Right ventricle myocardium superior (tissue), 1 donor: ENCODE data around the gene NLRX1. TPM values are rescaled to one million over a fixed set of nuclear protein-coding genes. Genes with fewer than 3 reads are reported as not detected.
"Not testable (repeated sequence)": the region's sequence is repeated elsewhere in the genome, so short reads cannot be mapped to it uniquely, and the experiment has no call there.

Experiments
- ATAC-seq: fragments of 200-7000 bp; cut with Tn5 transposase; one replicate; pipeline ENCODE4 v1.9.1; 2020; ENCODE audit warnings: mild to moderate bottlenecking; ENCODE audit not compliant: poor library complexity
- DNase-seq: peaks from one replicate; pipeline ENCODE4 v3.0.0-alpha.2; 2020
- intact Hi-C: fragments of 100-400 bp; cut with DNase I; formaldehyde crosslinking; loops from one replicate; pipeline ENCODE4 v1.11.2; 2022
- long read RNA-seq: library from polyadenylated mRNA; unstranded; transcript quantifications from one replicate; pipeline ENCODE4 v2.0.0, GENCODE V29; 2021
- total RNA-seq: library from RNA; stranded (reverse); fragmentation: NEBNext Ultra II Directional; extraction: Animal tissue kit (Norgen Biotek cat#: 25700); gene quantifications from one replicate; pipeline ENCODE4 v1.2.1, GENCODE V29; 2021
- donor health status: DM: no; HTN: yes; CAD: no; lungs with severe emphysema.

The NLRX1 gene
- 34.0 TPM for total RNA-seq
- long read RNA-seq, full-length matches to known transcripts: 74 of 191 reads
- long read RNA-seq, partial matches to known transcripts: 34 of 191 reads
- long read RNA-seq, other reads (novel, unspliced or antisense): 83 of 191 reads

- DNase-seq (peak; percentile 89), ATAC-seq (peak; percentile 98)
- intact Hi-C loops: no loop called here
Measured at GRCh38 chr11:119168471-119169281, at the start of gene NLRX1. Gene NLRX1, plus strand, starts transcription at chr11:119168725. Its CDS starts 2,679 bp downstream, at chr11:119171404.

- no peak for DNase-seq
- intact Hi-C loops: no loop called here
- ATAC-seq: no peak
Measured at GRCh38 chr11:119118946-119119345, 49.6 kb upstream of the NLRX1 start.

- DNase-seq: no peak
- intact Hi-C loops: no loop called here
- ATAC-seq: no peak
Measured at GRCh38 chr11:119120639-119121007, 47.9 kb upstream of the NLRX1 start.

GRCh38 chr11:119121008-119121810, 47.3 kb upstream of the NLRX1 start, which contains the start of gene HINFP:
Gene HINFP, plus strand, starts transcription at chr11:119121580. Its CDS starts 5,365 bp downstream, at chr11:119126945.
- peak; percentile 100 for ATAC-seq
- peak; percentile 100 for DNase-seq
- intact Hi-C loops: no loop called here

GRCh38 chr11:119121811-119122124, 46.8 kb upstream of the NLRX1 start:
- intact Hi-C loops: no loop called here
- ATAC-seq (no peak), DNase-seq (no peak)

GRCh38 chr11:119125821-119126220, 42.7 kb upstream of the NLRX1 start:
- DNase-seq (no peak), ATAC-seq (no peak)
- intact Hi-C loops: no loop called here

- ATAC-seq (no peak), DNase-seq (no peak)
- intact Hi-C loops: no loop called here
Measured at GRCh38 chr11:119126675-119127268, 41.8 kb upstream of the NLRX1 start.

GRCh38 chr11:119130662-119131061, 37.9 kb upstream of the NLRX1 start:
- intact Hi-C loops: no loop called here
- DNase-seq (no peak), ATAC-seq (no peak)

- intact Hi-C loops: no loop called here
- ATAC-seq (peak; percentile 34), DNase-seq (peak; percentile 23)
Measured at GRCh38 chr11:119134389-119134978, 34.0 kb upstream of the NLRX1 start.

GRCh38 chr11:119139276-119139675, 29.2 kb upstream of the NLRX1 start:
- DNase-seq, intact Hi-C loops, ATAC-seq: not testable (repeated sequence)

- ATAC-seq: peak; percentile 87
- intact Hi-C loops: loop anchor here (5.0 to 10.0 kb wide), 2 partner anchors 52 to 180 kb away; no protein-coding TSS in a partner anchor
- peak; percentile 66 for DNase-seq
Measured at GRCh38 chr11:119144825-119145486, 23.6 kb upstream of the NLRX1 start.

GRCh38 chr11:119145551-119145950, 23.0 kb upstream of the NLRX1 start:
- no peak for ATAC-seq
- intact Hi-C loops: loop anchor here (5.0 to 10.0 kb wide), 2 partner anchors 52 to 179 kb away; no protein-coding TSS in a partner anchor
- no peak for DNase-seq

- ATAC-seq (no peak), DNase-seq (no peak)
- intact Hi-C loops: loop anchor here (5.0 to 10.0 kb wide), 2 partner anchors 50 to 177 kb away; no protein-coding TSS in a partner anchor
Measured at GRCh38 chr11:119147604-119148333, 20.8 kb upstream of the NLRX1 start.

- DNase-seq: no peak
- intact Hi-C loops: loop anchor here (5.0 to 10.0 kb wide), 2 partner anchors 49 to 176 kb away; no protein-coding TSS in a partner anchor
- no peak for ATAC-seq
Measured at GRCh38 chr11:119148720-119149017, 19.9 kb upstream of the NLRX1 start.

- DNase-seq (peak; percentile 53), ATAC-seq (peak; percentile 76)
- intact Hi-C loops: loop anchor here (5.0 to 10.0 kb wide), 2 partner anchors 48 to 176 kb away; no protein-coding TSS in a partner anchor
Measured at GRCh38 chr11:119149018-119149785, 19.3 kb upstream of the NLRX1 start, which contains the start of gene ABCG4. Gene ABCG4, plus strand, starts transcription at chr11:119149052. Its CDS starts 914 bp downstream, at chr11:119149966.

GRCh38 chr11:119149786-119150275, 18.7 kb upstream of the NLRX1 start:
- ATAC-seq: no peak
- no peak for DNase-seq
- intact Hi-C loops: loop anchor here (5.0 to 10.0 kb wide), 2 partner anchors 47 to 175 kb away; no protein-coding TSS in a partner anchor
